Kidney capillary endothelial cell (primary cell): ENCODE results near the gene CD209.
A peak's percentile ranks its signal among the peaks of the same experiment; 100 is the strongest.
"Not testable (repeated sequence)": the region's sequence is repeated elsewhere in the genome, so short reads cannot be mapped to it uniquely, and the experiment has no call there.

Experiments used
- DNase-seq: peaks from one replicate; pipeline ENCODE4 v3.0.0-alpha.2; 2018; ENCODE audit warnings: low spot score

Gene CD209, protein sequence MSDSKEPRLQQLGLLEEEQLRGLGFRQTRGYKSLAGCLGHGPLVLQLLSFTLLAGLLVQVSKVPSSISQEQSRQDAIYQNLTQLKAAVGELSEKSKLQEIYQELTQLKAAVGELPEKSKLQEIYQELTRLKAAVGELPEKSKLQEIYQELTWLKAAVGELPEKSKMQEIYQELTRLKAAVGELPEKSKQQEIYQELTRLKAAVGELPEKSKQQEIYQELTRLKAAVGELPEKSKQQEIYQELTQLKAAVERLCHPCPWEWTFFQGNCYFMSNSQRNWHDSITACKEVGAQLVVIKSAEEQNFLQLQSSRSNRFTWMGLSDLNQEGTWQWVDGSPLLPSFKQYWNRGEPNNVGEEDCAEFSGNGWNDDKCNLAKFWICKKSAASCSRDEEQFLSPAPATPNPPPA

DNA sequence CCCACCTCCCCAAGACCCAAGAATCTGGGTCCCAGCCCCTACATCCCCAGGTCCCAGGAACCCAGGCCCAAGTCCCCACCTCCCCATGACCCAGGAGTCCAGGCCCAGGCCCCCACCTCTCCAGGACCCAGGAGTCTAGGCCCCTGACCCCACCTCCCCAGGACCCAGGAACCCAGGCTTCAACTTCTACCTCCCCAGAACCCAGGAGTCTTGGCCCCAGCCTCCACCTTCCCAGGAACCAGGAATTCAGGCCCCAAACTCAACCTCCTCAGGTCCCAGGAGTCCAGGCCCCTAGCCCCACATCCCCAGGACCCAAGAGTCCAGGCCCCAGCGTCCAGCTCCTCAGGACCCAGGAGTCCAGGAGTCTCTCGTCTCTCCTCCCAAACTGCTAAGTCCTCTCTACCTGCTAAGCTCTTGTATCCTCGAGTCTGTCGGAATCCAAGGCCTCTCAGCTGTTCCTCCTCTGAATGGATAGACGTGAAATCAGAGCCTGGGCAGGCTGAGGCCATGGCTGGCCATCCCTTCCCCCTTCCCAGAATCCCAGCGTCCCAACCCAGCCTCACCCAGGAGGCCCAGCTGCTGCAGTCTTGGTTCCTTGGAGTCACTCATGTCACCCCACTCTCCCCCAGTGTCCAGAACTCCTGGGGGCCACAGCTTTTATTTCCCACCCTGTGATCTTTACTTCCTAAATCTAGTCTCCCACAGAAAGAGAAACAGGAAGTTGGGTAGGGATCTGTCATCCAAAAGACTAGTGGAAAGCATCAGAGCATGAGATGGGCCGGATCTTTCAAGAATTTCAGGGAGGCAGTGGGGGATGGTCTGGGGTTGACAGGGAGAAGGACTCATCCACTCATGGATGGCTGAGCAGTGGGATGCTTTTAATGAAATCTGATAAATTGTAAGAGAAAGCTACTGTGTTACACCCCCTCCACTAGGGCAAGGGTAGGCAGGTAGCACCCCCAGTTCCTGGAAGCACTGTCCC lies at the start of gene CD209:
TSS of gene CD209 (minus strand) at position 632 of the 982 bp plus-strand sequence. CDS start at position 609, 23 bp downstream.
- no peak for DNase-seq

DNA sequence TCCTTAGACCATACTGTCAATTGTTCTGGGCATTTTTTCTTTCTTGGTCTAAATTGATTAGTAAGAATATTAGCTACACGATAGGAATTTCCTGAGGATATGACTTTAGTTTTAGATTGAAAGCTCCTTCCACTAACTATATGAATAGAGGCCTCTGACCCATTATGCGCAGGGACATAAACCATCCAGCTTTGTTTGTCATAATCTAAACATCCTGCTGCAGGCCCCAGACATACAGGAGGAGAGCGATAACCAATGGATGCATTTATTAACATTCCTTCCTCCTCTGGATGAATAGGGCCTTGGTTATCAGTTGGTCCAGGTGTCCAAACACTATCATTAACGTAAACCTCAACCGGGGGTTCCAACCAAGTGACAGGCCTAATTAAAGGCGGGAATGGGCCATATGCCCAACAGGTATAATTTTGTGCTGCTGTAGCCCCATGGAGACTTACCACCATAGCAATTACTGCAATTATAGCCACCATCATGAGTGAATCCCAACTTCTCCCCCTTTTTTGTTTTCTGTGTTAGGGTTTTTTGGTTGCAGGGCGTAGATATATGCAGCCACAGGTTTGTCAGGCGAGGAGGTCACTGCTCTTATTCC lies 48.3 kb upstream of the CD209 start:
- peak; percentile 91 for DNase-seq

DNA sequence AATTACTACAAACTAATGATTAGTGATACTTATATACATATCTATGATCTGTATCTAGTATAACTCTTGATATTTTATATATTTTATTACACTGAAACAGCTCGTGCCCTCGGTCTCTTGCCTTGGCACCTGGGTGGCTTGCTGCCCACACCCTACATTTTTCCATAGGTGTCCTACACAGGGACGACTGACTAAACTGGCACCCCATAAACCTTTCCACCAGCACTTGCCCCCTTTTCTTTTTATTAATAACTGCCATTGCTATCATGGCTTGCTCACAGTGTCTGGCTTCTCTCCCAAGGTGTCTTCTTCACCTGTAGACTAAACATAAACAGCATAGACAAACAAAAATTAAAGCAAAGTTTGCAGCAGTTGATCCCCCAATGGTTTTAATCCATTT lies 46.2 kb upstream of the CD209 start:
- DNase-seq, result no peak

DNA sequence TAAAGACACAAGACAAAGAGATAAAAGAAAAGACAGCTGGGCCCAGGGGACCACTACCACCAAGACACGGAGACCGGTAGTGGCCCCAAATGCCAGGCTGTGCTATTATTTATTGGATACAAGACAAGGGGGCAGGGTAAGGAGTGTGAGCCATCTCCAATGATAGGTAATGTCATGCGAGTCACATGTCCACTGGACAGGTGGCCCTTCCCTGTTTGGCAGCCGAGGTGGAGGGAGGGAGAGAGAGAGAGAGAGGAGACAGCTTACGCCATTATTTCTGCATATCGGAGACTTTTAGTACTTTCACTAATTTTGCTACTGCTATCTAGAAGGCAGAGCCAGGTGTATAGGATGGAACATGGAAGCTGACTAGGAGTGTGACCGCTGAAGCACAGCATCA lies 45.4 kb upstream of the CD209 start:
- DNase-seq, result not testable (repeated sequence)

DNA sequence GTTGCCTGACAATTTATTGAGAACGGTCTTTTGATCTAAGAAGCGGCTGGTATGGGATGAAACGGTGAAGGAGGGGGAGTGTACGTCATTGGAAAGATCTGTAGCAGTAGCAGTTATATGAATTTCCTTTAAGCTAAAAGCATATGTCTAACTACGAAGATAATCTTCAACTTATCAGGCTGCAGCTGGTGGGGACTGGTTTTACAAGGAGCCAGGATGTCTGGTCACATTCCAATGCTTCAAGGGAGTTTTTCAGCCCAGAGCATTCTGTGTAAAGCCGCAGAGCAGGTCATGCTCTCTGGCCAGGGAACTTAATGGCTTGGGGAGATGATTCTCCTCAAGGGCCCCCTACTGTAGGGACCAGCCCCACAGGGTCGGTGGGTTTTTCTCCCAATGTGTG lies 44.9 kb upstream of the CD209 start:
- no peak for DNase-seq

DNA sequence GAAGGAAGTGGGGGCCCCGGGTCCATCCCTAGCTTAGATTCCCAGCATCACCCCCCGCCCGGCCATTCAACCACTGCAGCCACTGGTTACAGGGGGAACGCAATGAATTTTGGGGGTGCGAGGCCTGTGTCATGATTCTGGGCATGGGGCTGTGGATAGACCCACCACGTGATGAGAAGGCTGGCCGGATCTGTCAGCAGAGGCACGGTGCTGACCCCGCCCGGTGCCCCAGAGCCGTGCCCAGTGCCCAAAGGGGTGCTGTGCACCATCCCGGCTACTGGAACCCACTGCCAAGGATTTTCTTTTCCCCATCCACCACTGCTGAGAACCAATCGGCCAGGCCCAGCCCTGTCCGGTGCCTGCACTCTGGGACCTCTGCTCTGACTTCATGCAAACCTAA lies 43.1 kb upstream of the CD209 start:
- no peak for DNase-seq

DNA sequence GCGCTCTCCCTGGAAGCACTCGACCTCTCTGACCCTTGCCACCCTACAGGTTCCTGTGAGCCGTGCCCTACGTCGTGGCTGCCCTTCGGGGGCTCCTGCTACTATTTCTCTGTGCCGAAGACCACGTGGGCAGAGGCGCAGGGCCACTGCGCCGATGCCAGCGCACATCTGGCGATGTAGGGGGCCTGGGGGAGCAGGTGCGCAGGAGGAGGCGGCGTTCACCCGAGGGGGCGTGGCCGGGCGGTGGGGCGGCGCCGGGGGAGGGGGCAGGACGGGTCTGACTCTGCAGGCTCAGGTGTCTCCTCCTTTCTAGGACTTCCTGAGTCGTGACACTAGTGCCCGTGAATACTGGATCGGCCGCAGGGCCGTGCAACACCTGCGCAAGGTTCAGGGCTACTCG lies 42.1 kb upstream of the CD209 start:
- DNase-seq, result no peak

DNA sequence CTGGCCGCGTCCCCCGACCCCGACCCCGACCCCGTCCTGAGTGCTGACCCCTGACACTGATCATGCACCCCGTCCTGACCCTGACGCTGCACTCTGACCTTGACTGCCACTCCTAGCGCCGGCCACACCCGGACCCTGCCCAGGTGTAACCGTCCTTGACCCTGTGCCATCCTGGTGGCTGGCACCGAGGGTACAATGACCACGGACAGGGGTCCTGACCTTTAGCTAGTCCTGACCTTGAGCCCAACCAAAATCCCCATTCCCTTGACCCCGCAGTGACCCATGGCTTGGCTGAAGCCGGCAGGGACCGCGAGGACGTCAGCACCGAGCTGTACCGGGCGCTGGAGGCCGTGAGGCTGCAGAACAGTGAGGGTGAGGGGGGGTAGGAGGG lies 41.6 kb upstream of the CD209 start:
- DNase-seq, result no peak

DNA sequence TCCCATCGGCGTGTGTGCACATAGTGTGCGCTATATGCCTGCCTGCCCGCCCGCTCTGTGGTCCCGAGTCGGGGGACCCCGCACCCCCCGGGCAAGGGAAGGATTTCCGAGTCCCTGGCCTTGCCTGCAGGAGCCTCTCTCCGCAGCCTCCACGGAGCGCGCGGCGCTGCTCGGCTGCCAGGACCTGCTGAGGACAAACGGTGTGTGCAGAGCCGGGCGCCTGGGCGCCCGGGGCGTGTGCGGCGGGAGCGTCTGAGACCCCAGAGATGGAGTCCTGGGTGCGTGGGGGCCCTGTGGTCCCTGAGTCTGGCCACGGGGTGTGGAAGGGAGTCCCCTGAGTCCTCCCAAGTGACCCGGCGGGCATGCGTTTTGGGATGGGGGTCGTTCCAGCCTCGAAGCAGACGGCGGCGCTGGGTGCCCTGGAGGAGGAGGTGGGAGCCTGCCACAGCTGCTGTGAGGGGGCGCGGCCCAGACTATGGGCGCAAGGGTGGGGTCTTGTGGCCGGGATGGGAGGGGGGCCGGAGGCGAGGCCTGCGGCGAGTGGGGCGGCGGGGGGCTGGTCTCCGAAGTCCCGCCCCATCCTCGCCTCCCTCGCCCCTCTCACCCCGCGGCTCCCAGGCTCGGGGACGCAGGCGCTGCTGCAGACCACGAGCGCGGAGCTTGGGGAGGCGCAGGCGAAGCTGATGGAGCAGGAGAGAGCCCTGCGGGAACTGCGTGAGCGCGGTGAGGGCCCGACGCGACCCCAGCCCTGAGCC lies 41.0 kb upstream of the CD209 start:
- DNase-seq, result no peak

DNA sequence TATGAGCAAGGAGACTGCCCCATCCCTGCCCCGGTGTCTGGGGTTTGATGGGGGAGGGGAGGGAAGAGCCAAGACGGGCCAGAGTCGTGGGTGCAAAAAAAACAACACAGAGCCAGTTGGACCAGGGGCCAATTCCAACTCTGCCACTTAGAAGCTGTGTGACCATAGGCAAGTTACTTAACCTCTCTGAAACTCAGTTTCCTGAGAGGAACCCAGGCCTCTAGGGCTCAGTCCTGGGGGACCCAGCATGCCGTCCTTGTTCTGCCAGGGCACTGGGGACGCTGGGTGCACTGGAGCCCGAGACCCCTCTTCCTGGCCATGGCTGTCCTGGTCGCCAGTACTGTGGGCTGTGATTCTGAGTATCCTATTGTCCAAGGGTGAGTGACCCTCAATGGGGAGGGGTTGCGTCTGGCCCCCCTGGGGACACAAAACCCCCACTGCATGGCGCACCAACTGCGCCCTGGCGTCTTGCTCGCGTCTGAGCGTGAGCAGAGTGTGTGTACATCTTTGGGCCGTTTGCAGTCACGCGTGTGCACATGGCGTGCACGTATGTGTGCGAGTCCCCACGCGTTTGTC lies 40.4 kb upstream of the CD209 start:
- DNase-seq, result no peak

DNA sequence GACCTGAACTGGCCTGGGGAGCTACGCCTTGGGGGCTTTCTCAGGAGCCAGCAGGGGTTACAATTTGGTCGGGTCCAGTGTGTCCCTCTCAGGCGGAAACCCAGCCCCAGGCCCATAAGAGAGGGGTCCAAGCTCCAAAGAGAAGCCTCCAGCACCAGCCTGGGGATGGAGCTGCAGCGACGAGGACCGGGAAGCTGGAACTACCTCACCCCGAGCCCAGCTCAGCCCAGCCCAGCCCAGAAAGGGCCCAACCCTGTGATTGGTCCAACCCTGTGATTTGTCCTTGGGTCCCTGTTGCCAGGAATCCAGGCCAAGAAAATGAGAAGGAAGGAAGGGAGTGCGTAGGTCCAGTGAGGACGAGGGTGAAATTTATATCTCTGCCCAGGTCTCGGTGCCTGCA lies 39.8 kb upstream of the CD209 start:
- no peak for DNase-seq

DNA sequence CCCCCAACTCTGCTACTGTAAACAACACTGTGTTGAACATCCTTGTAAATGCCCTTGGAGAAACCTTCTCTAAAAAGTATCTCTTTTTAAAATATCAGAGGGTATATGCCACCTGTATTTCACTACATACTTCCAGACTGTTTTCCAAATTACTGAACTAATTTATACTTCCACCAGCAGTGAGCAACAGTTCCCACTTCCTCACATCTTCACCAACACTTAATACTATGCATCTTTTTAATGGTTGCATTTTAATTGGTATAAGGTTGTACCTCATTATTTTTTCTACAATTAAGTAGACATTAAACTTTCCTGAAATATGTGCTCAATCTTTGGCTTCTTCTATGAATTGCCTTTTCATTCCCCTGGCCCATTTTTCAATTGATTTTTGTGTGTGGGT lies 37.5 kb upstream of the CD209 start:
- DNase-seq, result no peak

DNA sequence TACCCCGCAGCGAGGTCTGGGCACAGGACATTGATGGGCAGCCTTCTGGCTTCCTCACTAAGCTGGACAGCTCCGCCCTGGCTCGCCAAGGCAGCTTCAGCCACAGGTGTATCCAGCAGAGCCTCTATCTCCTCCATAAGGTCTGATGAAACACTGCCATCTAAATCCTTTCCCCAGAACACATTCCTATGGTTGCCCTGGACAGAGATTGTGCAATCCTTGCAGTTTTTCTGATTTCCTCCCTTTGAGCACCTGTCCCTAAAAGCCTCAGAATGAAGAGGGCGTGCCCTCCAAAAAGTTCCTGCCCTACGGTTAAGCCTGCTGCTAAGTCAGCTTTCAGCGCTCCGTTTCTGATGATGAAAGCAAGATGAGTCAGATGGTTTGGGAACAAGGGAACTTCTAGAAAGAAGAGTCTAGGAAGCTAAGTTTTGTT lies 36.7 kb upstream of the CD209 start:
- DNase-seq, result no peak

DNA sequence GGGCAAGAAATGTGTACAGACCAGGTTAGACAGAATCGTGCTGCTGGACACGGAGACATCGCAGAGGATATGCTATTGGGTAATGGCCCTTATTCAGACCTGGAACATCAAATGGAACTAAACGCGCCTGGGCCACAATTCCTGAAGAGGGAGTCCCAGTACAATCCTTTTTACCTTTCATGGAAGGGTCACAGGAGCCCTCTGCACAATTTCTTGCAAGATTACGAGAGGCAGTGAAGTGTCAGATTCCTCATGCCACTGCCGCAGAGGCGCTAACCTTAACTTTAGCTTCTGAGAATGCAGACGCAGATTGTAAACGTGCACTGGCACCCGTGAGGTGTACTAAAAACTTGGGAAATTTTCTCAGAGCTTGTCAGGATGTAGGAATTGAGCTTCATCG lies 33.8 kb upstream of the CD209 start:
- no peak for DNase-seq

DNA sequence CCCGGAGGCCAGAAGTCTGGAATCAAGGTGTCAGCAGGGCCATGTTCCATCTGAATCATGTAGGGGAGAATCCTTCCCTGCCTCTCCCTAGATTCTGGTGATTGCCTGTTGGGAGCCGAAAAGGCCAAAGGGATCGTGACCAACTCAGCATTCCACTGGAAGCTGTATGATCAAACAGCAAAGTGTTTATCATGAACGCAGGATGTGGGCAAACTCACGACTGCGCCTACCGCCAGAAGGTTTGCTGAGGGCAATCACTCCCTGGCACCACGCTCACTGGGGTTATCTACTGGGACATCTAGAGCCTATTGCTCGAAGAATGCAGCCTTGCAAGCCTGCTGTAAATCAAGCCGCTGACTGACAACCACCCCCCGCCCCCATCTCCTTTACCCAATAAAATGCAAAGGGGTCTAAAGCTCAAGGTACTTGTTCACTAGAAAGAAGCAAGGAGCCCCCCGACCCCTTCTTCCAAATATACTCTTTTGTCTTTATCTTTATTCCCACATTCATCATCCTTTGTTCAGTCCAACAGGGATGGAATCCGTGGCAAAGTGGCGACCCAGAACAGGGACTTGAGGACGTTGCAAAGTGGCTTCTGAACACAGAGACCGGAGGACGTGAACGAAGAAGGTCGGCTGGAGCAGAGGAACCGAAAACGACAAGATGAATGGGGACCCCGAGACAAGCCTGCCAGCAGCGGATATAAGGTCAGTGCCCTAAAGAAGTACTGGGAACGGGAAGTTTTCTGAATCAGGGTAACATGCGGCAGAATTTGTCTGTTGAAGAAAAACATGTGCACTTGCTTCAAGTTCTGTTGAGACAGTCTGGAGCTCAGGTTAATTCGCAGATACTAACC lies 32.5 kb upstream of the CD209 start:
- no peak for DNase-seq

DNA sequence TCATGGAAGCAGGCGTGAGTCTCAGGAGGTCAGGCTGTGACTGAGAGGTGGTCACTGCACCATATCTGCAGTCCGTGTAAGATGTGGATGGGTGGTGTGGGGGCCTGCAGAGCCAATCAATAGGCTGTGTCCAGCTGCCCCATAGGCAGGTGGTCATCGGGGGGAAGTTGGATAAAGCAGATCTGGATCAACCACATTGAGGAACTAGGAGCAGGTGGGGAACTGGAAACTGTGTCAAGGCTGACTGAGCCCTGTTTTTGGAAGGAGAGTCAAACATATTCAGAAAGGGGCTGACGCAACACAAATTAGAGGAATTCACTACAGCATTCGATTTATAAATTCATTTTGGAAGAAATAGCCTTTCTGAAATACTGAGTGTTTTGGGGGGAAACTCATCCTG lies 30.7 kb upstream of the CD209 start:
- DNase-seq, result no peak

DNA sequence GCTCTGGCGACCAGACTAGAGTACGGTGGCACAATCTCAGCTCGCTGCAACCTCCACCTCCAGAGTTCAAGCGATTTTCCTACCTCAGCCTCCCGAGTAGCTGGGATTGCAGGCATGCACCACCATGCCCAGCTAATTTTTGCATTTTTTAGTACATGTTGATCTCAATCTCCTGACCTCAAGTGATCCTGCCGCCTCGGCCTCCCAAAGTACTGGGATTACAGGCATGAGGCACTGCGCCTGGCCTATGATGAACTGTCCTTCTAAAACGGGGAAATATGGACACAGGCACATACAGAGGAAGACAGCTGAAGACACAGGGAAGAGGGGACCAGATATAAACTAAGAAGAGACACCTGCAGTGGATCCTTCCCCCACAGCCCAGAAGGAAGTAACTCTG lies 28.4 kb upstream of the CD209 start:
- DNase-seq, result no peak

DNA sequence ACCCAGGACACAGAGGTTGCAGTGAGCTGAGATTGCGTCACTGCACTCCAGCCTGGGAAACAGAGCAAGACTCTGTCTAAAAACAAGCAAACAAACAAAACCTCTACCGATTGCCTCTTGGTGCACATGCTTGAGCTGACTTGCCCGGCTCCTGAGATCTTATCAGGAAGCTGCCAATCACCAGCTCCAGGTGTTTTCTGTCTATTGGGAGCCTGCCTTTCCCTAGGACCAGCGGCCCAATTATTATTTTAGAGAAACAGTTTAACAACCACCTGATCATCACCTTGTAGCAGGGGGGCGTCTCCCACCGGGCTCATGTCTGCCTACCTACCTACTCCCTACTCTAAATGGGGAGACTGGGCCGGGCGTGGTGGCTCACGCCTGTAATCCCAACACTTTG lies 26.5 kb upstream of the CD209 start:
- DNase-seq, result no peak

DNA sequence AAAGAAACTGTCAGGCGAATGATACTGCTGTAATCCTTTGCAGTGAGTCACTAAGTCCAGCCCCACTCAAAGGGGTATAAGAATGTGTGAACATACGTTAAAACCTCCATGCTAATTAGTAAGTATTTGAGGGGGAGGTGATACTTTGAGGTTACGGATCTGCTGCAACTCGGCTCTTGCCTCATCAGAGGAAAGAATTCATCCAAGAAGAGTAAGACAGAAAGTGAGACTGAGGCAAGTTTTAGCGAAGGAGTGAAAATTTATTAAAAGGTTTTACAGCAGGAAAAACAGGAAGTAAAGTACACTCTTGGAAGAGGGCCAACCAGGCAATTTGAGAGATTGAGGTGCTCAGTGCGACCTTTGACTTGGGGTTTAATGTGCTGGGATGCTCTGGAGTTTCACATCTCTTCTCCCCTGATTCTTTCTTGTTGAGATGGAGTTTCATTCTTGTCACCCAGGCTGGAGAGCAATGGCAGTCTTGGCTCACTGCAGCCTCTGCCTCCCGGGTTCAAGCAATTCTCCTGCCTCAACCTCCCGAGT lies 25.5 kb upstream of the CD209 start:
- DNase-seq, result no peak

DNA sequence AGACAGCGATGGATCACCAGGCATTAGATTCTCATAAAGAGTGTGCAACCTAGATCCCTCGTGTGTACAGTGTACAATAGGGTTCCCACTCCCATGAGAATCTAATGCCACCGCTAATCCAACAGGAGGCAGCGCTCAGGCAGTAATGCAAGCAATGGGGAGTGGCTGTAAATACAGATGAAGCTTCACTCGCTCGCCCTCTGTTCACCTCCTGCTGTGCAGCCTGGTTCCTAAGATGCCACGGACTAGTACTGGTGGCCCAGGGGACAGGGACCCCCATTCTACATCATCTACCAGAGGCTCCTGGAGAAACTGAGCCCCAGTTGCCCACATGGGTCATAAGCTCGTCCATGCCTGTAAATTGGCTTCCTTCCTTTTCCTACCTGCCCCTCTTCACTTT lies 23.7 kb upstream of the CD209 start:
- no peak for DNase-seq
